ENCODE data around the gene ARL8B.
"Not testable (repeated sequence)": the region's sequence is repeated elsewhere in the genome, so short reads cannot be mapped to it uniquely, and the experiment has no call there.

ARL8B gene

DNA sequence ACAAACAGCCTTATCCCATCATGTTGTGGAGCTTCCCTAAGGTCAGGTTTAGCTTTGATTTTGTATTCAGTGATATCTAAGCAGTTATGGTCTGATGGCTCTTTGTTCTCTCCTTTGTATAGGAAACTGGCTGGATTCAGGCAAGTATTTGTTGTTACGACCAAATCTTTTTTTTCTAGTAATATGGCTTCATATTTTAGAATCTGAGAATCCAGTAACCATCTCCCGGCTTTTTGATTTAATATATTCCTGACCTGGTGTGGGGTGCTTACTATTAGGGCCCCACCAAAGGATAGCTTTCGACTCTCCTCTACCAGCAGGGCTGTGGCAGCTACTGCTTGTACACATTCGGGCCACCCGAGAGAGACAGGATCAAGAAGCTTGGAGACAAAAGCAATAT is 23.0 kb downstream of the ARL8B start:
- Histone ChIP-seq H3K4me1 (no peaks in the 10 kb centered on the region), H3K27me3 (no peaks in the 10 kb centered on the region), H3K9me3 (no peaks in the 10 kb centered on the region), H3K36me3 (no peaks in the 10 kb centered on the region), H3K4me3 (ENCODE audit: low read depth, low read length) (no peak overlapping the region)
- DNase-seq = no peak
- TF ChIP-seq, protein P1, sequence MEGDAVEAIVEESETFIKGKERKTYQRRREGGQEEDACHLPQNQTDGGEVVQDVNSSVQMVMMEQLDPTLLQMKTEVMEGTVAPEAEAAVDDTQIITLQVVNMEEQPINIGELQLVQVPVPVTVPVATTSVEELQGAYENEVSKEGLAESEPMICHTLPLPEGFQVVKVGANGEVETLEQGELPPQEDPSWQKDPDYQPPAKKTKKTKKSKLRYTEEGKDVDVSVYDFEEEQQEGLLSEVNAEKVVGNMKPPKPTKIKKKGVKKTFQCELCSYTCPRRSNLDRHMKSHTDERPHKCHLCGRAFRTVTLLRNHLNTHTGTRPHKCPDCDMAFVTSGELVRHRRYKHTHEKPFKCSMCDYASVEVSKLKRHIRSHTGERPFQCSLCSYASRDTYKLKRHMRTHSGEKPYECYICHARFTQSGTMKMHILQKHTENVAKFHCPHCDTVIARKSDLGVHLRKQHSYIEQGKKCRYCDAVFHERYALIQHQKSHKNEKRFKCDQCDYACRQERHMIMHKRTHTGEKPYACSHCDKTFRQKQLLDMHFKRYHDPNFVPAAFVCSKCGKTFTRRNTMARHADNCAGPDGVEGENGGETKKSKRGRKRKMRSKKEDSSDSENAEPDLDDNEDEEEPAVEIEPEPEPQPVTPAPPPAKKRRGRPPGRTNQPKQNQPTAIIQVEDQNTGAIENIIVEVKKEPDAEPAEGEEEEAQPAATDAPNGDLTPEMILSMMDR (IDR thresholded peaks at IDR 0.05; ENCODE audit: low read depth, low read length) = no peak

DNA sequence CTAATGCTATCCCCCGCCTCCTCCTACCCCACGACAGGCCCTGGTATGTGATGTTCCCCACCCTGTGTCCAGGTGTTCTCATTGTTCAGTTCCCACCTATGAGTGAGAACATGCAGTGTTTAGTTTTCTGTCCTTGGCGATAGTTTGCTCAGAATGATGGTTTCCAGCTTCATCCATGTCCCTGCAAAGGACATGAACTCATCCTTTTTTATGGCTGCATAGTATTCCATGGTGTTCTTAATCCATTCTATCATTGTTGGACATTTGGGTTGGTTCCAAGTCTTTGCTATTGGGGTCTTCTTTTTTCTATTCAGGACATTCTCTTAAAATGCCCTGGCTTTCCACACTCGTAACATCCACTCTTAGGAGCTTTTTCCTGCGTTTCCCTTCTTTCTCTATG is 25.1 kb downstream of the ARL8B start:
- H3K4me1 ChIP-seq; H3K27me3 ChIP-seq; DNase-seq; H3K4me3 ChIP-seq (ENCODE audit: low read depth, low read length); H3K36me3 ChIP-seq; H3K9me3 ChIP-seq: not testable (repeated sequence)

DNA sequence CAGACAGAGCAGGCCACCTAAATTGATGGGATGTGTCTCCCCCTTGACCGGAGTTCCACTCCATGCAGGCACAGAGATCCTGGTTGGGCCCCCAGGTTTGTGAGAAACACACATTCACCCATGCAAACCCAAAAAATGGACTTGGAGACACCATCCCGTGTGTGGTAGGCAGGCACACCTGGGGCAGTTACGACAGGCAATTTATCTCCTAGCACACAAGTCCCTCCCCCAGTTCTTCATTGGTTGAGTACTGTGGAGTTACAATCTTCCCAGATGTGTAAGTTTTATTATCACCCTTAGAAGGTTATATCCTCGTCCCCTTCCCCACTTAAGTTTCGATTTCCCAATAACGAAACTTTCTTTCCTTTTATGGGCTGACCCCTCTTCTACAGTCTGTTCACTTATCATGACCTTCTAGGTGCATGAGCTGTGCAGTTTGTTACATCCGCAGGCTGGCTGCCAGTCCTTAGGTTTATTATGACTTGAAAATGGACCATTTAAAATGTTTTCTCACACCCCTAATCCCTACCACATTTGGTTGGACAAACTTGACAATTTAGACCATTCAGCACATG is 27.3 kb downstream of the ARL8B start:
- TF ChIP-seq, protein P1 (IDR thresholded peaks at IDR 0.05; ENCODE audit: low read depth, low read length) = no peak
- Histone ChIP-seq H3K9me3 (no peaks in the 10 kb centered on the region), H3K36me3 (no peaks in the 10 kb centered on the region), H3K4me3 (ENCODE audit: low read depth, low read length) (no peak overlapping the region), H3K4me1 (no peaks in the 10 kb centered on the region), H3K27me3 (no peaks in the 10 kb centered on the region)
- DNase-seq = no peak

DNA sequence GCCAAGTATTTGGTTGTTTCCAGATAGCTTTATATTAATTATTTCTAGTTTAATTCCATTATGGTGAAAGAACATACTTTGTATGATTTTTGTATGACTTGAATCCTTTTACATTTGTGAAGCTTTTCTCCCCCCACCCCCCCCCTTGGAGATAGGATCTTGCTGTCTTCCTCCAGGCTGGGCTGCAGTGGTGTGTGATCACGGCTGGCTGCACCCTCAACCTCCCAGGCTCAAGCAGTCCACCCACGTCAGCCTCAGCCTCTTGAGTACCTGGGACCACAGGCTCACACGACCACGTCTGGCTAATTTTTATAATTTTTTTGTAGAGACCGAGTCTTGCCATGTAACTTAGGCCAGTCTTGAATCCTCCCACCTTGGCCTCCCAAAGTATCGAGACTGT is 29.5 kb downstream of the ARL8B start:
- no peak for DNase-seq
- H3K36me3 ChIP-seq = no peaks in the 10 kb centered on the region
- no peak overlapping the region for H3K4me3 ChIP-seq (ENCODE audit: low read depth, low read length)
- H3K4me1 ChIP-seq = no peaks in the 10 kb centered on the region
- TF ChIP-seq, protein P1 (IDR thresholded peaks at IDR 0.05; ENCODE audit: low read depth, low read length) = no peak
- H3K9me3 ChIP-seq = no peaks in the 10 kb centered on the region
- H3K27me3 ChIP-seq = no peaks in the 10 kb centered on the region

DNA sequence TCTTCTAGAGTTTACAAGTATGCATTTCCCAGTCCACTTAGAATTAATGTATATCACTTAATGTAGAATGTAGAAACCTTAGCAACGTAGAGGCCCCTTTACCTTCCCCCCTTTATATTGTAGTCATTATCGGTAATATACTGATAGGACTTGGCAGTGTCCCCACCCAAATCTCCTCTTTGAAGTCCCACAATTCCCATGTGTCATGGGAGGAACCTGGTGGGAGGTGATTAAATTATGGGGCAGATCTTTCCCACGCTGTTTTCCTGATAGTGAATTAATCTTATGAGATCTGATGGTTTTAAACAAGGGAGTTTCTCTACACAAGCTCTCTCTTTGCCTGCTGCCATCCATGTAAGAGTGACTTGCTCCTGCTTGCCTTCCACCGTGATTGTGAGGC is 31.0 kb downstream of the ARL8B start:
- Histone ChIP-seq H3K4me1 (no peaks in the 10 kb centered on the region), H3K36me3 (no peaks in the 10 kb centered on the region), H3K27me3 (no peaks in the 10 kb centered on the region), H3K9me3 (no peaks in the 10 kb centered on the region), H3K4me3 (ENCODE audit: low read depth, low read length) (no peak overlapping the region)
- TF ChIP-seq, protein P1 (IDR thresholded peaks at IDR 0.05; ENCODE audit: low read depth, low read length) = no peak
- DNase-seq = no peak

DNA sequence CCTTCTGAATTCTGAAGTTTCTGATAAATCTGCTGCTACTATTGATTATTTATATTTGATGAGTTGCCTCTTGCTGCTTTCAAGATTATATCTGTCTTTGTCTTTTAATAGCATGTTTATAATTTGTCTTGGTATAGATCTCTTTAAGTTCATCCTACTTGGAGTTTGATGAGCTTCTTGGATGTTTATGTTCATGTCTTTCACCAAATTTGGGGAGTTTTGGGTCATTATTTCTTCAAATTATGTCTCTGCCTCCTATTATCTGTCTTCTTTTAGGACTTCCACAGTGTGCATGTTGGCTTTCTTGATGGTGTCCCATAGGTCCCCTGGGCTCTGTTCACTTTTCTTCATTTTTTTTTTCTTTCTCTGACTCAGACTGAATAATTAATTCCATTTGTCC is 33.1 kb downstream of the ARL8B start:
- DNase-seq = no peak
- Histone ChIP-seq H3K9me3 (no peaks in the 10 kb centered on the region), H3K27me3 (no peaks in the 10 kb centered on the region), H3K36me3 (no peaks in the 10 kb centered on the region), H3K4me3 (ENCODE audit: low read depth, low read length) (no peak overlapping the region), H3K4me1 (no peaks in the 10 kb centered on the region)
- TF ChIP-seq, protein P1 (IDR thresholded peaks at IDR 0.05; ENCODE audit: low read depth, low read length) = no peak

DNA sequence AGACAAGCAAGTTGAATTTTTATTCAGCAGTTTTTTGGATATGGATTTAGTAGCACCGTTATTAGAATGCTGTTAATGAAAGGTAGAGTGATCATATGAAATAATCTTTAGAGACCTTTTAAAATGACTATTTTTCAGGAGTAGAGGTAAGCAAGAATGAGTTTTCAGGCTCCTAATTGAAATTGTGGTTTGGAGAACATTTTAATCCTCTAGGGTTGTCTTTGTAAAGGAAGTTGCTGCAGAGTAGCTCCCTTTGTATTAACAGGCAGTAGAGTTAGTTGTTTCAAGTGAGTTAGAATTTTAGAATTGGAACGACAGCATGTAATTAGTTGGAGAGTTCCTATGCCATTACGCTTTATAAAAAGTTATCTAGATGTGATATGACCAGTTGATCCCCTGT is 38.2 kb downstream of the ARL8B start:
- Histone ChIP-seq H3K4me3 (ENCODE audit: low read depth, low read length) (no peak overlapping the region), H3K27me3 (no peaks in the 10 kb centered on the region), H3K9me3 (no peaks in the 10 kb centered on the region), H3K4me1 (no peaks in the 10 kb centered on the region), H3K36me3 (no peaks in the 10 kb centered on the region)
- DNase-seq = no peak
- TF ChIP-seq, protein P1 (IDR thresholded peaks at IDR 0.05; ENCODE audit: low read depth, low read length) = no peak
